OCI-LY7 (cell line): Measurements from ENCODE around the gene OXLD1. TPM values are rescaled to one million over a fixed set of nuclear protein-coding genes. Genes with fewer than 3 reads are reported as not detected.

Experiments
- BruUV-seq: library from RNA; stranded (reverse); fragments of 400-500 nt; replicated peaks from 2 replicates; lab custom pipeline; 2021; lab: Mats Ljungman, UMichigan
- CTCF ChIA-PET: fragments of 300-600 bp; sonication (Branson Sonifier 250); formaldehyde crosslinking; loops from one replicate; lab custom pipeline; 2022; ENCODE audit warnings: antibody characterized with exemption; ENCODE audit not compliant: unreplicated experiment; lab: Charles Lee
- POLR2A ChIA-PET: fragments of 300-600 bp; sonication (Branson Sonifier 250); formaldehyde crosslinking; loops from one replicate; lab custom pipeline; 2022; ENCODE audit warnings: antibody characterized with exemption; lab: Charles Lee
- DNase-seq: peaks from one replicate; pipeline ENCODE4 v3.0.0-alpha.2; 2015; ENCODE audit warnings: low spot score
- H2AFZ ChIP-seq: fragments of 200-600 bp; sonication (generic), shearing (Covaris generic); 2 replicates; pipeline ENCODE4 v1.6.1; 2014; ENCODE audit warnings: mild to moderate bottlenecking, antibody characterized with exemption, low read length, moderate library complexity
- H3K27ac ChIP-seq: fragments of 200-600 bp; sonication (generic); 2 replicates; pipeline ENCODE4 v1.5.1; 2014; ENCODE audit warnings: mixed run types, low read depth, mild to moderate bottlenecking, moderate library complexity, low read length, inconsistent platforms; ENCODE audit not compliant: poor library complexity, severe bottlenecking
- H3K36me3 ChIP-seq: fragments of 200-600 bp; sonication (generic); 2 replicates; pipeline ENCODE4 v1.6.1; 2014; ENCODE audit warnings: mild to moderate bottlenecking, antibody characterized with exemption, low read length, moderate library complexity, mixed read lengths; ENCODE audit not compliant: insufficient read depth
- H3K4me1 ChIP-seq: fragments of 200-600 bp; sonication (generic); 2 replicates; pipeline ENCODE4 v1.5.1; 2014; ENCODE audit warnings: mild to moderate bottlenecking, low read length; ENCODE audit not compliant: insufficient read depth, poor library complexity, severe bottlenecking
- H3K4me2 ChIP-seq: fragments of 200-600 bp; sonication (generic); 2 replicates; pipeline ENCODE4 v1.6.1; 2014; ENCODE audit warnings: mild to moderate bottlenecking, low read length
- H3K4me3 ChIP-seq: fragments of 200-600 bp; sonication (generic); 2 replicates; pipeline ENCODE4 v1.5.1; 2014; ENCODE audit warnings: mild to moderate bottlenecking, low read depth, low read length; ENCODE audit not compliant: poor library complexity, severe bottlenecking
- H3K79me2 ChIP-seq: fragments of 200-600 bp; sonication (generic); 2 replicates; pipeline ENCODE4 v1.6.1; 2016; ENCODE audit warnings: low read depth, mild to moderate bottlenecking, low read length, moderate library complexity, mixed read lengths; ENCODE audit not compliant: insufficient read depth
- H3K9me2 ChIP-seq: fragments of 200-600 bp; sonication (generic); 2 replicates; pipeline ENCODE4 v1.6.1; 2016; ENCODE audit warnings: mild to moderate bottlenecking, low read length, mixed read lengths; ENCODE audit not compliant: insufficient read depth
- H3K9me3 ChIP-seq: fragments of 200-600 bp; sonication (generic); 2 replicates; pipeline ENCODE4 v1.6.1; 2014; ENCODE audit warnings: mild to moderate bottlenecking, mixed run types, low read length, mixed read lengths
- H4K20me1 ChIP-seq: fragments of 200-600 bp; sonication (generic); 2 replicates; pipeline ENCODE4 v1.6.1; 2014; ENCODE audit warnings: mild to moderate bottlenecking, antibody characterized with exemption, low read length, moderate library complexity, mixed read lengths; ENCODE audit not compliant: insufficient read depth
- EZH2phosphoT487 ChIP-seq: fragments of 200-600 bp; sonication (generic); IDR thresholded peaks from 2 replicates; pipeline ENCODE4 v1.6.1; 2018; ENCODE audit warnings: low read depth, borderline replicate concordance, mild to moderate bottlenecking, mixed run types, antibody characterized with exemption, low read length, moderate library complexity, mixed read lengths
- intact Hi-C: fragments of 100-400 bp; cut with micrococcal nuclease; formaldehyde crosslinking; loops from one replicate; pipeline ENCODE4 v1.10.0; 2022; ENCODE audit not compliant: unreplicated experiment
- total RNA-seq, 2 experiments: library from RNA; depleted of rRNA in 1 of 2; stranded (reverse); fragments of >200 nt in 1 of 2; shearing (Covaris generic) in 1 of 2; gene quantifications; 2 replicates each; pipeline ENCODE4 v1.2.3, GENCODE V29; 2014 to 2022
- TF ChIP-seq, protein P1 (sequence below): fragments of 200-600 bp; sonication (generic); conservative IDR thresholded peaks from 2 replicates; pipeline ENCODE4 v1.5.1; 2014; ENCODE audit warnings: mild to moderate bottlenecking, antibody characterized with exemption, low read length, moderate library complexity, mixed read lengths

OXLD1 gene
- total RNA-seq, 2 experiments from 2014 or later = 116 to 151 TPM

GRCh38 chr17:81696218-81696941, 30.0 kb upstream of the OXLD1 start:
- no TSS peak for BruUV-seq
- H3K79me2 ChIP-seq = peaks cover 27% of the 10 kb centered on the region
- H3K27ac ChIP-seq = no peak overlapping the region
- no peak for DNase-seq
- intact Hi-C loops = no loop called here
- ChIA-PET POLR2A (no interaction called here), CTCF (no interaction called here)
- peaks cover 9% of the 10 kb centered on the region for H3K4me1 ChIP-seq
- peaks cover 3% of the 10 kb centered on the region; the same call in 1 of the 2 replicates for H4K20me1 ChIP-seq
- H3K4me2 ChIP-seq = no peak overlapping the region
- H3K4me3 ChIP-seq = no peak overlapping the region
- TF ChIP-seq, protein P1, sequence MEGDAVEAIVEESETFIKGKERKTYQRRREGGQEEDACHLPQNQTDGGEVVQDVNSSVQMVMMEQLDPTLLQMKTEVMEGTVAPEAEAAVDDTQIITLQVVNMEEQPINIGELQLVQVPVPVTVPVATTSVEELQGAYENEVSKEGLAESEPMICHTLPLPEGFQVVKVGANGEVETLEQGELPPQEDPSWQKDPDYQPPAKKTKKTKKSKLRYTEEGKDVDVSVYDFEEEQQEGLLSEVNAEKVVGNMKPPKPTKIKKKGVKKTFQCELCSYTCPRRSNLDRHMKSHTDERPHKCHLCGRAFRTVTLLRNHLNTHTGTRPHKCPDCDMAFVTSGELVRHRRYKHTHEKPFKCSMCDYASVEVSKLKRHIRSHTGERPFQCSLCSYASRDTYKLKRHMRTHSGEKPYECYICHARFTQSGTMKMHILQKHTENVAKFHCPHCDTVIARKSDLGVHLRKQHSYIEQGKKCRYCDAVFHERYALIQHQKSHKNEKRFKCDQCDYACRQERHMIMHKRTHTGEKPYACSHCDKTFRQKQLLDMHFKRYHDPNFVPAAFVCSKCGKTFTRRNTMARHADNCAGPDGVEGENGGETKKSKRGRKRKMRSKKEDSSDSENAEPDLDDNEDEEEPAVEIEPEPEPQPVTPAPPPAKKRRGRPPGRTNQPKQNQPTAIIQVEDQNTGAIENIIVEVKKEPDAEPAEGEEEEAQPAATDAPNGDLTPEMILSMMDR = no peak
- no peak for TF ChIP-seq EZH2phosphoT487
- peaks cover 98% of the 10 kb centered on the region for H3K36me3 ChIP-seq
- H3K9me2 ChIP-seq = no peaks in the 10 kb centered on the region
- H2AFZ ChIP-seq = no peak overlapping the region
- no peaks in the 10 kb centered on the region for H3K9me3 ChIP-seq

DNA sequence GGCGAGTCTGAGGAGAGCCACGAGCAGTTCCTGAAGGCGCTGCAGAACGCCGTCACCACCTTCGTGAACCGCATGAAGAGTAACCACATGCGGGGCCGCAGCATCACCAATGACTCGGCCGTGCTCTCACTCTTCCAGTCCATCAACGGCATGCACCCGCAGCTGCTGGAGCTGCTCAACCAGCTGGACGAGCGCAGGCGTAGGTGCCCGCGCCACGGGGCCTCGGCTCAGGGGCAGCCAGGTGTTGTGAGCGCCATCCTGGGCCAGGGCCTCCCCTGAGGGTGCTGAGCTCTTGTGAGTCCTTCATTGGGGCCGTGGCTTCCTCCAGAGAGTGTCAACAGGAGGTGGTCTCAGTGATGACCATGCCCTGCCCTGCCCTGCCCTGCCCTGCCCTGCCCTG, 29.4 kb upstream of the OXLD1 start:
- no peak for TF ChIP-seq EZH2phosphoT487
- TF ChIP-seq, protein P1 = no peak
- DNase-seq = no peak
- CTCF ChIA-PET = no interaction called here
- no peaks in the 10 kb centered on the region for H3K9me3 ChIP-seq
- no peaks in the 10 kb centered on the region for H4K20me1 ChIP-seq
- no peak overlapping the region for H2AFZ ChIP-seq
- peaks cover 21% of the 10 kb centered on the region; the same call in 1 of the 2 replicates for H3K79me2 ChIP-seq
- no peaks in the 10 kb centered on the region for H3K9me2 ChIP-seq
- no peak overlapping the region for H3K4me2 ChIP-seq
- POLR2A ChIA-PET = no interaction called here
- no peak overlapping the region for H3K4me3 ChIP-seq
- intact Hi-C loops = no loop called here
- peaks cover 98% of the 10 kb centered on the region for H3K36me3 ChIP-seq
- BruUV-seq = no TSS peak
- H3K4me1 ChIP-seq = peaks cover 4% of the 10 kb centered on the region
- H3K27ac ChIP-seq = no peak overlapping the region

DNA sequence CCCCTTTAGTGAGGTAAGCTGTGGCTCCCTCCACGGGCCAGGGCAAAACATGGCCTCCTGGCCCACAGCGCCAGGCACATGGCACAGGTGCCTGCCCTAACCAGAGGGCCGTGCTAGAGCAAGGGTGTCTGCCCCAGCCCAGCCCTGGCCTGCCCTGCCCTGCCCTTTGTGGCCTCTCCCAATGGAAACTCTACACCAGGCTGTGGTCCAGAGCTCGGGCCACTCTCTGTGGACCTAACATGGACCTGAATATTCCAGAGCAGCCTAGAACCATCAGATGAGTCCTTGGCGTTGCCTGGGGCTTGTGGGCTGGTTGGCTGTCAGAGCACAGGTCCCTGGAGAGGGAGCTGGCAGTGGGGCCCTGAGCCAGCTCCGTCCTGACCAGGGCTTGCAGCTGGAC, 28.8 kb upstream of the OXLD1 start:
- TF ChIP-seq, protein P1 = no peak
- no peak for TF ChIP-seq EZH2phosphoT487
- no peak overlapping the region for H2AFZ ChIP-seq
- H3K27ac ChIP-seq = no peak overlapping the region
- peaks cover 15% of the 10 kb centered on the region; the same call in 1 of the 2 replicates for H3K79me2 ChIP-seq
- H3K9me3 ChIP-seq = no peaks in the 10 kb centered on the region
- ChIA-PET CTCF (no interaction called here), POLR2A (no interaction called here)
- H3K36me3 ChIP-seq = peaks cover 98% of the 10 kb centered on the region
- intact Hi-C loops = no loop called here
- no peak for DNase-seq
- no peaks in the 10 kb centered on the region for H3K4me1 ChIP-seq
- H3K9me2 ChIP-seq = no peaks in the 10 kb centered on the region
- no peaks in the 10 kb centered on the region for H4K20me1 ChIP-seq
- BruUV-seq = no TSS peak
- H3K4me3 ChIP-seq = no peak overlapping the region
- no peak overlapping the region for H3K4me2 ChIP-seq
